ENCODE data around the gene ANKRD55.

ANKRD55 gene

DNA sequence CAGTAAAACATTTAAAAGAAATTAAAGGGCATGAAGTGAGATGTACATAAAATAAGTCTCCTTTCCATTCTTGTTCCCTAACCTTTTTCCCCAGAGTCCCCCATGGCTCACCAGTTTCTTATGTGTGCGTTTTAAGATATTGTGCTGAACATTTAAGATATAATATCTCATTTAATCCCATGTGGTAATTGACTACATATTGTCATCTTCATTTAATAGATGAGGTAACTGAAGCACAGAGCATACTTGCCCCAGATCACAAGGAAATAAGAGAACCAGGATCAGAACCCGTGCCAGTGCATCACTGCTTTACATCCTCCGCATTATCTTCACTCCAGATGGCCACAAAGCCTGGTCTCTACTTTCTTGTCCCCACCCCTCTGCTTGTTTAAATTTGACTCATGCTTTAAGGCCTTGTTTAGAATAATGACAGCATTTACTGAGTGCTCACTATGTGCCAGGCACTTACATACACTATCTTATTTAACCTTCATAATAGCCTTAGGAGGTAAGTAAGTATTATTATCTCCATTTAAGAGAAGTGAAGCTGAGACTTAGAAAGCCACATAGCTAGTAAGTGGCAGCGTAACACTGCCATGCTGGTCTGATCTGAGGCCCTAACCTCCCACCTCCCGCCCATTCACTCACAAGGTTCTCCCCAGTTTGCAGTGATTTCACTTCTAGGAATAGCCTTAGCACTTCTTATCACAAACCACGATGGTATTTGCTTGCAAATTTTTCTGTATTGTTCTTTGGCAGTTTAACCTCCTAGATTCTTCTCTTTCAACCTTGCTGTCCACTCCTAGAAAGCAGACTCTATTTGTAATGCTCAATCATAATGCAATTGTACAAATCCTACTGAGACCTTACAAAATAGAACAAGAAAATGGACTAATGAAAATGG, 160.0 kb downstream of the ANKRD55 start:
- no peak for DNase-seq

DNA sequence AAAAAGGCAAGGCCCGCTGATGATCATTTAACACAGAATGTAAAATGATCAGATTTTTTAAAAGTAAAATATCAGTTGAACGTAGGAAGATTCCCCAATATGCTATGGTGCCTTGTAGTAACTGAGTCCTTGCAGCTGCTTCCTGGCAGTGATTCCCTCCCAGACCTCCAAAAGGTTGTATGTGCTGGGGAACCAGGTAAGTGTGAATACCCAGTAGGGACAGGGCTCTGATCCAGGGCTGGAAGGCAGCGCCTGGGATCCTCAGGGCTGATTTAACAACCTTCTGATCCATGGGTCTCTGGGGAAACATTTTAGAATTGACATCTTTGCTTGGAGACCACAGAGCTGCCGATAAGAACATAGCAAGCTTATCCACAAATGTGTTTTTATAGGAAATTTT, 161.7 kb downstream of the ANKRD55 start:
- DNase-seq: no peak

DNA sequence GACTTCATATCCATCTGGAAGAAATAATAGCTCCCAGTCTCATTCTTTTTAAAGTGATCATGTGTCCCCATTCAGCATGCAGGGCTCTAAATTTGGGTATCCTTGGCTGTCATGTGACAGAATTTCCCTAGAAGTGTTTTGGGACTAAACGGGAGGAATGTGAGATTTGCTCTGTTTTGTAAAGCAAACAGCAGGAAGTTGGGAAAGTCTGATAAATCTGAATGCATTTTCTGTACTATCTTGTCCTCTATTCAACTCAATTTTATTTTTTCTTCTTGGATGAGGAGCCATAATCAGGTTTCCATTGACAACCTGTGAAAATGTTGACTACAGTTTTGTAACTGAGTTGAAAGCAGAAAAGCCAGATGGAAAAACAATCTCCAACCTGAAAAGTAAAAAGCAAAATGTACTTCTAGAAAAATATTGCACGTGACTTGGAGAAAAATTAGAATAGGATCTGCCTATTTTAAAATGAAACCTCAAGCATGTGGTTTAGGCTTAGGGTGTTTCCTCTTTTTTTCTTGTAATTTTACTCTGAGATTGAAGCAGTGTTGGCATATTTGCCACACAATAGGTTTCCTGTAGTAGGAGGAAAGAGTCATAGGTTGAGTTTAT, 162.2 kb downstream of the ANKRD55 start:
- no peak for DNase-seq

DNA sequence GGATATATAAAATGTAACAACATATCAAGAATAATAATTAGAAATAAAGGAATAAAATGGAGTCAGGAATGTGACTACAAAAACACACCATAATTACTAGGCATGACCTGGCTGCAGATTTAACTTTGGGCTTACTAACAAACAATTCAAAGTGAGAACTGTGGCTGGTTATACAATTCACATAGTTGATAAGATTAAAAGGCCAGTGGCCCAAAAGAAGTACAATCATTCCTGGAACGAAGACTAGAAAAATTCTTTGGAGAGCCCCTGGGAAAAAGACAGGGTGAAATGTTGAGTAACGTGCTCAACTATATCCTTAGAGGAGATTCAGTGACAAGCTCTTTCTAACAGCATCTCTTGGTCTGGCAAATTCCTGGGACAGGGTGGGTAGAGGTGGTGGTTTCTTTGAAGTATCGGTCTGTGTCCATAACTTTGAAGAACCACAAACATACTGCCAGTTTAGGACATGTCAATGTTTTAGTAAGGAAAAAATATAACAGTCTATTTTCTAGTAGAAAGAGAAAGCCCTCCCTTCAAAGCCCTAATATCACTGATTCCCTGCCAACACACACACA, 163.4 kb downstream of the ANKRD55 start:
- DNase-seq: no peak

DNA sequence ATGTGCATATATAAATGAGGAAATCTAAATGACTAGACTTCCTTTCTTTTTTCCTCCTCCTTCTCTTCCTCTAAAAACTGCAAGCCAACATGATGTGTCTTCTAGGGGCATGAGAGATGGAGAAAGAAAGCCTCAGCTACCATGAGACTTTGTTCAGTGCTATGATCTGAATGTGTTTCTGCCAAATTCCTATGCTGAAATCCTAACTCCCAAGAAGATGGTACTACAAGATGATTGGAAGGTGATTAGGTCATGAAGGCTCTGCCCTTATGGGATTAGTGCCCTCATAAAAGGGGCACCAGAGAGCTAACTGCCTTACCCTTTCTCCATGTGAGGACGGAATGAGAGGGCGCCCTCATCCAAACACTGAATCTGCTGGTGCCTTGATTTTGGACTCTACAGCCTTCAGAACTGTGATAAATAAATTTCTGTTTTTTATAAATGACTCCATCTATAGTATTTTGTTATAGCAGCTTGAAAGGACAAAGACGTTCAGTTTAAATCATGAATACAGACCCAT, 166.1 kb downstream of the ANKRD55 start:
- no peak for DNase-seq

DNA sequence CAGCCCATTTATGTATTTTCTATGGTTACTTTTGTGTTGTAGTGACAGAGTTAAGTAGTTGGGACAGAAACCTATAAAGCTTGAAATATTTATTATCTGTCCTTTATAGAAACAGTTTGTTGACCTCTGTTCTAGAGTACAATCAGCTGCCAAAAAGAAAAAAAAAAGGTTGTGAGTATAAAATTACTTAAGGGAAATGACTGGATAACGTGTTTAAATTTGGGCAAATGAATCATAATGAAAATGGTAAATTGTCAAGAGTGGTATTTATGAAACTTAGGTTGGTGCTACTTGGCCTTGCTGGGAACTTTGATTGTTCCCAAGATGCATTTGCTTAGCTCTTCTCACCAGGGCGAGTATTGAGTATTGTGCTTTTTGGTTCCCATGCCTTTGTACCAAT, 168.1 kb downstream of the ANKRD55 start:
- DNase-seq: no peak

DNA sequence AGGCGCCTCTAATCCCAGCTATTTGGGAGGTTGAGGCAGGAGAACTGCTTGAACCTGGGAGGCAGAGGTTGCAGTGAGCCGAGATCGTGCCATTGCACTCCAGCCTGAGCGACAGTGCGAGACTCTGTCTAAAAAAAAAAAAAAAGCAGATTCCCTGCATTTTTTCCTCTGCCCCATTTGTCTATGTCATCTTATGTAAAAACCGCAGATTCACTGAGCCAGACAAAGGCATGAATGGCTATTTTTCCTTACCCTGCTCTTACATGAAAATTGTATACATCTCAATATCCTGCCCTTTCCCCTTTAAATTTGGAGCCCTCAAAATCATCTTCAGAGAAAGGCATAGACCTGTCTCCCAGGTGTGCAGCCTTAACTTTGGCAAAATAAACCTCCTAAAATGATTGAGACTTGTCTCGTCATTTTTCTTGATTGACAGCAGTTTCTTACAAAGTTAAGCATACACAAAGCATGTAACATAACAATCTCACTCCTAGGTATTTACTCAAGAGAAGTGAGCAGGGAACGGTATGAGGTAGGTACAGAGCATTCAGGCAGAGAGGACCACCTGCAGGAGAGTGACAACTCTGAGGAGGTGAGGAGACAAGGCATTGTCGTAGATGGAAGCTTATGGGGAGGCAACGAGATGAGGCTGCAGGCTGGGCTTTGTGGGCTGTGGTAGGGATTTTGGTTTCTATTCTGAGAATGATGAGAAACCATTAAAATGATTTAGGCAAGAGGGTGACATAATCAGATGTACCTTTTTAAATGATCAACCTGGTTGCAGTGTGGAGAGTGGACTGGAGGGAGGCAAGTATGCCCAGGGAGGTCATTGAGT, 172.6 kb downstream of the ANKRD55 start:
- peak in 1 of 4 experiments; percentile 3 for DNase-seq

DNA sequence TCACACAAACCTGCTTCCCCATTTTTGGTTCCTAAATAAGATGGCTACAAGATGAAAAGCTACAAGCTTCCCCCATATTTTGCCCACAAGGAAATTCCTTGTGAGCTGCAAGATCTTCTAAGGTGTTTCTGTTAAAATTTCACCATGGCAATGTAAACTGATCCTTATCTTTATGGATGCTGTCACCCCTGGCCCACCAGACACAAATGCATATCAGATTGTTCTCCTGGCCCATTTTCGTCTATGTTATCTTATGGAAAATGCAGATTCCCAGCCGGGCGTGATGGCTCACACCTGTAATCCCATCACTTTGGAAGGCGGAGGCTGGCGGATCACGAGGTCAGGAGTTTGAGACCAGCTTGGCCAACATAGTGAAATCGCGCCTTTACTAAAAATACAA, 173.3 kb downstream of the ANKRD55 start:
- no peak for DNase-seq

DNA sequence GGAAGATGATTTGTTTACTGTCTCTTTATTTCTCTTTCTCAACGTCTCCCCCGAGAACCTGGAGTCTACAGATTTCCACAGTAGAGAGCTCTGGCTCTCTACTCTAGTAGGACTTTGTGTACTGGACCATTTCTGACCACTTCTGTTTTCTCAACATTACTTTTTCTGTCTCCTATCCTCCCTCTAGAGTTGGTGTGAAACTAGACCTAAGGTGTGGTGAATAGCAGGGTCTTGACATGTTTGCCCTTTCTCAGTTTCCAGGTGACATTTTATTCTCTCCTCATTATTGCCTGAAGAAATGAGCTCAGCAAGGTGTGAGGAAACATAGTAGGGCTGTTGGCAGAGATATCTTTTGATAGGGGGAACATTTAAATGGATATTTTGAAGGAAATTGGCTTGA, 176.3 kb downstream of the ANKRD55 start:
- DNase-seq: no peak

DNA sequence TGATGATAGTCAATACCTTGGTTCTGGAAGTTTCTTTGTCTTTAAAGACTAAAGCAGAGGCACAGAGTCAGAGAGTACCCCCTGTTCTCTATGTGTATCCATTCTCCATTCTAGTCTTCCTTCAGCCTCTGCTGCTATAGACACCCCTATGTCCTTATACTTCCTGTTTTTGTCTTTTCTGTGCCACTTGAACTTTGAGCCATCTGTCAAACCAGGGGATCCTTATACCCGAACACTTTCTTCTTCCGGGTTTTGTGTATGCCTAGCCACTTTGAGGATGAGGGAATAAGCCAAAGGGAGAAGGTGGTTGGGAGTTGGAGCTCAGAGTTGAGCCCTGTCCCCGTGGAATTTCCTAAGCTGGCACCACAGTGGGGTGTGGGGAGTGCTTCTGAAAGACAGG, 177.3 kb downstream of the ANKRD55 start:
- DNase-seq: no peak

DNA sequence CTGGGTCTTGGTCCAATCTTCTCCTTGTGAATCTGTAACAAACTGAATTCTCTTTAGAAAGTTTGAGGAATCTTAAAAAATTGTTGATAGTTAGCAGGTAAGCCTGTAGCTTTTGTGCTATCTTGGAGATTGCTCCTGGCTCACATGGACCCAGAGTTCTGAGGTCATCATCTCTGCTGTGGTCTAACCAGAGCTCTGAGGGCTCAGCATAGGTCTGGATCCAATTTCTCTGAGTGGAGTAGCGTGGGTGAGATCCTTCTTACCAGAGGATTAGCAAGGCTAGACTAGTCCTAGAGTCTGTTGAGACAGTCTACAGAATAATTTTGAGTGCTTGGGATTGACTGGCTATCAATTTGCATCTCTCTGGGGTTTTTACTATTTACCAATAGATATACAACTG, 177.8 kb downstream of the ANKRD55 start:
- no peak for DNase-seq

DNA sequence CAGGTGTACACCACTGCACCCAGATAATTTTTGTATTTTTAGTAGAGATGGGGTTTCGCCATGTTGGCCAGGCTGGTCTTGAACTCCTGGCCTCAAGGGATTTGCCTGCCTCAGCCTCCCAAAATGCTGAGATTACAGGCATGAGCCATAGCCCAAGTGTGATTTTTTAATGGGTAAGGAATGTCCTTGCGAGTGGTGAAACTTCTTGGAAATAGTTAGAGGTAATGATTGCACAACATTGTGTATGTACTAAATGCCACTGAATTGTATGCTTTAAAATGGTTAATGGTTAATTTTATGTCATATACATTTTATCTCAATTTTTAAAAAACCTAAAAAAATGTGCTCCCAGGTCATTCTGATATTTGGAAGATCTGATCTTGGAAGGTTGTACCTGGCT, 178.5 kb downstream of the ANKRD55 start:
- no peak for DNase-seq

DNA sequence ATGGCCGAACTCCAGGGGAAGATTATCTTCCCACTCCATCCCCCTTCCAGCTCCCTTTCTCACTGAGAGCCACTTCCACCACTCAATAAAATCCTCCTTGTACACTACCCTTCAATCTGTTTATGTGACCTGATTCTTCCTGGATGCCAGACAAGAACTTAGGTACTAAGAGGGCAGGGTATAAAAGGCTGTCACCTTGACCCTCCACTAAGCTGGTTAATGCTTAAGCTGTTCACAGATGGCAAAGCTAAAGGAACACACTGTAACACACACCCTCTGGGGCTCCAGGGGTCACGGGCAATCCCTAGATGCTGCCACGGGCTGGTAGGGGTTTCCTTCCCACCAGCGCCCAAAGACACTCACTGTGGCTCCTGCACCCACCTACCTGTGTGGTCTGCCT, 179.8 kb downstream of the ANKRD55 start:
- DNase-seq: no peak

DNA sequence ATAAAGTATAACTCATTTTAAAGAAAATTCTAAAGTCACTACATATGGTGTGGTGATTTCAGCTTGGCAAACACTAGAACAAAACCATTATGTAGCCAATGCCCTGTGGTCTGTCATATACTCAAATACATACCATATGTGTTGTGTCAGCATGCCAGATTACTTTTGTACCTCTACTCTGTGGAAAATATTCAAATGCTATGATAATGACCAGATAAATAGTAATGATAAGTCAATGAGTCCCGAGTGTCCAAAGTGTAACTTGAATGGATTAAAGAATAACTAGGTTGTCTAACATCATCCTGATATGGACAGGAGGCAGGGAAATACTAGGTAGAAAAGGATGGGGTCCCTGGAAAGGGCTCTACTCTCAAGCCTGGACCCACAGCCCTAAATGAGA, 180.4 kb downstream of the ANKRD55 start:
- no peak for DNase-seq

DNA sequence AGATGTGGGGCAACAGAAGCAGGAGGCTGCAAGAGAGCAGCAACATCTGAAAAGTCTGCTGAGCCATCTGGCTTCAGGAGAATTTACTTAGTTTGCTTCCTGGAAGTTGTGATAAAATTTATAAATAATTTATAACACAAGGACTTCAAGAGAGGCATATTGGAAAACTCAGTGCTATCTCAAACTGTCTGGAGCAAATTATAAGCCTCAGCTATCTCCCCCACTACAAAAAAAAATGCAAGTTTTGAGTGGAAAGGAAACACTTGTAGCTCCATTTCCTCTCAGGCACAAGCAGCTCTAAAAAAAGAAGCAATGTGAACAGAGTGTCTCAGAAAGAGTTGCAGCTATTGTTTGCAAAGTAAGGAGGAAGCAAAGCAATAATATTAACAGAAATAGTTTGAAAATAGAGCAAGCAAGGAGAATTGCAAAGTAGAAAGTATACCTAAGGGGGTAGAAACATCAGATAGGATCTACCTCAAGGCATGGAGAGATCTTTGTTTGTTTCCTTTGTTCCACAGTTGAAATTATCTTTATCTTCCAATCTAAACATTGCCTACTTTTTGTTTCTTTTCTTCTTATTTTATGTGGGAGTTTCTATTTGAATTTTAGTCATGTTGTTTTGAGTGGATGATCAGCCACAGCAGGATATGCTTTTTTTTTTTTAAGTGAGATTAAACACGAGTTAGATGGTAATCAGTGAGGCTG, 182.4 kb downstream of the ANKRD55 start:
- DNase-seq: no peak

Data from activated CD4-positive, CD25-positive, alpha-beta regulatory T cell (primary cell).